ENCODE results near the gene ABAT. TPM values are rescaled to one million over a fixed set of nuclear protein-coding genes. Genes with fewer than 3 reads are reported as not detected.
A peak's percentile ranks its signal among the peaks of the same experiment; 100 is the strongest.
"Not testable (repeated sequence)": the region's sequence is repeated elsewhere in the genome, so short reads cannot be mapped to it uniquely, and the experiment has no call there.

ABAT gene
- total RNA-seq, 1 donor from 2014 or later, result 3.4 TPM

GRCh38 chr16:8727131-8727806 lies 52.9 kb downstream of the ABAT start:
- intact Hi-C loops (cut with DNase I), result no loop called here
- ATAC-seq (ENCODE audit: poor library complexity), result no peak
- no peak for DNase-seq

GRCh38 chr16:8727857-8728618 lies 53.6 kb downstream of the ABAT start:
- intact Hi-C loops (cut with DNase I), result no loop called here
- DNase-seq (no peak), ATAC-seq (ENCODE audit: poor library complexity) (no peak)

GRCh38 chr16:8729779-8730334 lies 55.4 kb downstream of the ABAT start:
- DNase-seq, result no peak
- intact Hi-C loops (cut with DNase I), result no loop called here
- ATAC-seq (ENCODE audit: poor library complexity), result no peak

- ATAC-seq (ENCODE audit: poor library complexity), result no peak
- intact Hi-C loops (cut with DNase I), result no loop called here
- no peak for DNase-seq
Observed at GRCh38 chr16:8730335-8730915, 56.0 kb downstream of the ABAT start.

- ATAC-seq (ENCODE audit: poor library complexity) (no peak), DNase-seq (no peak)
- intact Hi-C loops (cut with DNase I), result no loop called here
Observed at GRCh38 chr16:8733849-8734540, 59.6 kb downstream of the ABAT start.

GRCh38 chr16:8735574-8735973 lies 61.2 kb downstream of the ABAT start:
- ATAC-seq (ENCODE audit: poor library complexity) (no peak), DNase-seq (no peak)
- intact Hi-C loops (cut with DNase I), result no loop called here

GRCh38 chr16:8736123-8736668 lies 61.8 kb downstream of the ABAT start:
- DNase-seq (no peak), ATAC-seq (ENCODE audit: poor library complexity) (no peak)
- intact Hi-C loops (cut with DNase I), result no loop called here

GRCh38 chr16:8739151-8739550 lies 64.7 kb downstream of the ABAT start:
- ATAC-seq (ENCODE audit: poor library complexity) (no peak), DNase-seq (no peak)
- intact Hi-C loops (cut with DNase I), result no loop called here

- intact Hi-C loops (cut with DNase I), result no loop called here
- DNase-seq, result no peak
- peak; percentile 11 for ATAC-seq (ENCODE audit: poor library complexity)
Observed at GRCh38 chr16:8739989-8740704, 65.7 kb downstream of the ABAT start.

GRCh38 chr16:8740775-8741355 lies 66.4 kb downstream of the ABAT start:
- DNase-seq (no peak), ATAC-seq (ENCODE audit: poor library complexity) (peak; percentile 90)
- intact Hi-C loops (cut with DNase I), result no loop called here

- ATAC-seq (ENCODE audit: poor library complexity), result no peak
- intact Hi-C loops (cut with DNase I), result no loop called here
- no peak for DNase-seq
Observed at GRCh38 chr16:8741636-8742035, 67.2 kb downstream of the ABAT start.

- intact Hi-C loops (cut with DNase I), result no loop called here
Observed at GRCh38 chr16:8742068-8742467, 67.7 kb downstream of the ABAT start.

GRCh38 chr16:8748944-8749343 lies 74.5 kb downstream of the ABAT start:
- ATAC-seq (ENCODE audit: poor library complexity), result not testable (repeated sequence)

More at GRCh38 chr16:8742068-8742467, 67.7 kb downstream of the ABAT start:
- ATAC-seq (ENCODE audit: poor library complexity) (peak; percentile 65), DNase-seq (no peak)

GRCh38 chr16:8751481-8752311 lies 77.3 kb downstream of the ABAT start:
- ATAC-seq (ENCODE audit: poor library complexity), result peak; percentile 66
- no peak for DNase-seq
- intact Hi-C loops (cut with DNase I), result no loop called here

More at GRCh38 chr16:8748944-8749343, 74.5 kb downstream of the ABAT start:
- DNase-seq, result peak; percentile 55
- intact Hi-C loops (cut with DNase I), result not testable (repeated sequence)

GRCh38 chr16:8752706-8753105 lies 78.3 kb downstream of the ABAT start:
- DNase-seq, result no peak
- no peak for ATAC-seq (ENCODE audit: poor library complexity)
- intact Hi-C loops (cut with DNase I), result no loop called here

GRCh38 chr16:8753416-8754054 lies 79.1 kb downstream of the ABAT start:
- ATAC-seq (ENCODE audit: poor library complexity), result no peak
- no peak for DNase-seq
- intact Hi-C loops (cut with DNase I), result no loop called here

GRCh38 chr16:8756755-8757154 lies 82.3 kb downstream of the ABAT start:
- intact Hi-C loops (cut with DNase I), result no loop called here
- ATAC-seq (ENCODE audit: poor library complexity) (no peak), DNase-seq (no peak)

Data from Right ventricle myocardium superior (tissue), 1 donor.